ENCODE measurements around the gene AP3S2. TPM values are rescaled to one million over a fixed set of nuclear protein-coding genes. Genes with fewer than 3 reads are reported as not detected.

The AP3S2 gene
- total and polyA plus RNA-seq, 2 donors from 2014 or later, result 17.5 to 42.9 TPM

- Histone ChIP-seq H3K36me3 (ENCODE audit: control insufficient read depth in 2 of 3, insufficient read depth in 3 of 3, low read length in 3 of 3) (peaks cover 0 to 20% (median 3%) of the 10 kb centered on the region in 3 donors), H3K4me3 (ENCODE audit: low read length in 3 of 3) (peak overlapping the region in 1 of 3 donors; percentile 76), H3K27me3 (ENCODE audit: control insufficient read depth, insufficient read depth, low read length) (no peaks in the 10 kb centered on the region), H3K27ac (ENCODE audit: low read depth in 2 of 2, low read length in 2 of 2) (no peak overlapping the region), H3K9ac (ENCODE audit: low read length in 3 of 3) (no peak overlapping the region), H3K9me3 (ENCODE audit: control insufficient read depth in 2 of 3, insufficient read depth in 1 of 3, low read length in 3 of 3) (no peaks in the 10 kb centered on the region), H3K4me1 (ENCODE audit: control insufficient read depth in 2 of 3, insufficient read depth in 2 of 3, low read depth in 1 of 3, low read length in 3 of 3) (peaks cover 0 to 17% (median 0%) of the 10 kb centered on the region in 3 donors)
- no peak for FAIRE-seq
- intact Hi-C loops (cut with DNase I), result no loop called here
- DNase-seq, result peak in 4 of 5 donors; percentile 51 to 73 (median 66)
- no peak for TF ChIP-seq CTCF (IDR thresholded peaks at IDR 0.05; ENCODE audit: borderline replicate concordance, extremely low read depth, insufficient read depth)
These were observed 91.4 kb downstream of the AP3S2 start for GRCh38 chr15:89802231-89802928.

- Histone ChIP-seq H3K36me3 (ENCODE audit: control insufficient read depth in 2 of 3, insufficient read depth in 3 of 3, low read length in 3 of 3) (peaks cover 0 to 23% (median 3%) of the 10 kb centered on the region in 3 donors), H3K9me3 (ENCODE audit: control insufficient read depth in 2 of 3, insufficient read depth in 1 of 3, low read length in 3 of 3) (no peaks in the 10 kb centered on the region), H3K27ac (ENCODE audit: low read depth in 2 of 2, low read length in 2 of 2) (no peak overlapping the region), H3K27me3 (ENCODE audit: control insufficient read depth, insufficient read depth, low read length) (no peaks in the 10 kb centered on the region), H3K9ac (ENCODE audit: low read length in 3 of 3) (no peak overlapping the region), H3K4me1 (ENCODE audit: control insufficient read depth in 2 of 3, insufficient read depth in 2 of 3, low read depth in 1 of 3, low read length in 3 of 3) (peaks cover 0 to 15% (median 0%) of the 10 kb centered on the region in 3 donors), H3K4me3 (ENCODE audit: low read length in 3 of 3) (no peak overlapping the region)
- DNase-seq (peak in 1 of 5 donors; percentile 58), FAIRE-seq (no peak)
- intact Hi-C loops (cut with DNase I), result no loop called here
- no peak for TF ChIP-seq CTCF (IDR thresholded peaks at IDR 0.05; ENCODE audit: borderline replicate concordance, extremely low read depth, insufficient read depth)
These were observed 92.2 kb downstream of the AP3S2 start for GRCh38 chr15:89801471-89802195.

- no peak overlapping the region for H3K27ac ChIP-seq (ENCODE audit: low read depth in 2 of 2, low read length in 2 of 2)
- no peaks in the 10 kb centered on the region for H3K9me3 ChIP-seq (ENCODE audit: control insufficient read depth in 2 of 3, insufficient read depth in 1 of 3, low read length in 3 of 3)
- H3K4me1 ChIP-seq (ENCODE audit: control insufficient read depth in 2 of 3, insufficient read depth in 2 of 3, low read depth in 1 of 3, low read length in 3 of 3), result peaks cover 0 to 12% (median 0%) of the 10 kb centered on the region in 3 donors
- DNase-seq, result peak in 1 of 5 donors; percentile 21
- no peaks in the 10 kb centered on the region for H3K27me3 ChIP-seq (ENCODE audit: control insufficient read depth, insufficient read depth, low read length)
- H3K36me3 ChIP-seq (ENCODE audit: control insufficient read depth in 2 of 3, insufficient read depth in 3 of 3, low read length in 3 of 3), result peaks cover 0 to 23% (median 3%) of the 10 kb centered on the region in 3 donors
- no peak for TF ChIP-seq CTCF (IDR thresholded peaks at IDR 0.05; ENCODE audit: borderline replicate concordance, extremely low read depth, insufficient read depth)
- FAIRE-seq, result no peak
- intact Hi-C loops (cut with DNase I), result no loop called here
- H3K4me3 ChIP-seq (ENCODE audit: low read length in 3 of 3), result no peak overlapping the region
- no peak overlapping the region for H3K9ac ChIP-seq (ENCODE audit: low read length in 3 of 3)
These were observed 93.8 kb downstream of the AP3S2 start for GRCh38 chr15:89799918-89800498.
